MM.1S (cell line): ENCODE measurements around the gene NEK11.

ENCODE experiments used
- DNase-seq: peaks from one replicate; pipeline ENCODE4 v3.0.0-alpha.2; 2015
- H2AFZ ChIP-seq: fragments of 300-600 bp; sonication (generic); 2 replicates; pipeline ENCODE4 v1.6.0; 2016; ENCODE audit warnings: antibody characterized with exemption, low read length
- H3F3A ChIP-seq: fragments of 300-600 bp; sonication (generic); 2 replicates; pipeline ENCODE4 v1.6.1; 2016; ENCODE audit warnings: mild to moderate bottlenecking, antibody characterized with exemption, low read length, moderate library complexity, mixed read lengths; ENCODE audit not compliant: insufficient read depth
- H3K27ac ChIP-seq: fragments of 300-600 bp; sonication (generic); 2 replicates; pipeline ENCODE4 v1.5.1; 2016; ENCODE audit warnings: mild to moderate bottlenecking, low read length
- H3K27me3 ChIP-seq: fragments of 300-600 bp; sonication (generic); replicated peaks from 2 replicates; pipeline ENCODE4 v1.6.0; 2016; ENCODE audit warnings: low read length; ENCODE audit not compliant: insufficient read depth
- H3K36me3 ChIP-seq: fragments of 300-600 bp; sonication (generic); replicated peaks from 2 replicates; pipeline ENCODE4 v1.6.1; 2016; ENCODE audit warnings: mild to moderate bottlenecking, low read length, mixed read lengths; ENCODE audit not compliant: insufficient read depth
- H3K4me1 ChIP-seq: fragments of 300-600 bp; sonication (generic); 2 replicates; pipeline ENCODE4 v1.6.1; 2016; ENCODE audit warnings: low read length, mixed read lengths
- H3K4me2 ChIP-seq: fragments of 300-600 bp; sonication (generic); 2 replicates; pipeline ENCODE4 v1.6.0; 2016; ENCODE audit warnings: low read depth, low read length
- H3K4me3 ChIP-seq: fragments of 300-600 bp; sonication (generic); 2 replicates; pipeline ENCODE4 v1.5.1; 2016; ENCODE audit warnings: low read length, mixed read lengths
- H3K79me2 ChIP-seq: fragments of 300-600 bp; sonication (generic); 2 replicates; pipeline ENCODE4 v1.6.1; 2016; ENCODE audit warnings: mixed run types, low read length, mixed read lengths
- H3K9ac ChIP-seq: fragments of 300-600 bp; sonication (generic); 2 replicates; pipeline ENCODE4 v1.6.1; 2016; ENCODE audit warnings: low read length, mixed read lengths
- H3K9me2 ChIP-seq: fragments of 300-600 bp; sonication (generic); replicated peaks from 2 replicates; pipeline ENCODE4 v1.6.1; 2016; ENCODE audit warnings: mild to moderate bottlenecking, low read length, mixed read lengths; ENCODE audit not compliant: insufficient read depth
- H3K9me3 ChIP-seq: fragments of 300-600 bp; sonication (generic); replicated peaks from 2 replicates; pipeline ENCODE4 v1.6.1; 2016; ENCODE audit warnings: mild to moderate bottlenecking, low read length, mixed read lengths; ENCODE audit not compliant: insufficient read depth
- H4K20me1 ChIP-seq: fragments of 300-600 bp; sonication (generic); 2 replicates; pipeline ENCODE4 v1.6.1; 2016; ENCODE audit warnings: mild to moderate bottlenecking, low read length, moderate library complexity, mixed read lengths; ENCODE audit not compliant: insufficient read depth
- CTCF ChIP-seq: fragments of 300-600 bp; sonication (generic); IDR thresholded peaks from 2 replicates; pipeline ENCODE4 v1.5.1; 2016; ENCODE audit warnings: antibody characterized with exemption, low read length, mixed read lengths
- EZH2 ChIP-seq: fragments of 300-600 bp; sonication (generic); optimal IDR thresholded peaks from 2 replicates; pipeline ENCODE3; 2017; ENCODE audit warnings: low read depth, mild to moderate bottlenecking, antibody characterized with exemption, low read length, mixed read lengths
- EZH2phosphoT487 ChIP-seq: fragments of 300-600 bp; sonication (generic); IDR thresholded peaks from 2 replicates; pipeline ENCODE4 v1.6.1; 2018; ENCODE audit warnings: antibody characterized with exemption, low read length

NEK11 gene

GRCh38 chr3:131223373-131224289 is 197.0 kb downstream of the NEK11 start:
- H2AFZ ChIP-seq, result no peak overlapping the region
- no peaks in the 10 kb centered on the region for H3K36me3 ChIP-seq
- no peak overlapping the region for H3K27ac ChIP-seq
- no peaks in the 10 kb centered on the region for H3K9me2 ChIP-seq
- H3K9me3 ChIP-seq, result no peaks in the 10 kb centered on the region
- H4K20me1 ChIP-seq, result no peaks in the 10 kb centered on the region
- H3F3A ChIP-seq, result no peaks in the 10 kb centered on the region
- DNase-seq, result no peak
- TF ChIP-seq CTCF (no peak), EZH2 (no peak), EZH2phosphoT487 (no peak)
- H3K9ac ChIP-seq, result no peak overlapping the region
- no peaks in the 10 kb centered on the region for H3K79me2 ChIP-seq
- H3K27me3 ChIP-seq, result no peaks in the 10 kb centered on the region
- H3K4me2 ChIP-seq, result no peak overlapping the region
- no peaks in the 10 kb centered on the region for H3K4me1 ChIP-seq
- H3K4me3 ChIP-seq, result no peak overlapping the region

- Histone ChIP-seq H4K20me1 (no peaks in the 10 kb centered on the region), H3F3A (no peaks in the 10 kb centered on the region), H3K4me1 (no peaks in the 10 kb centered on the region), H3K27ac (no peak overlapping the region), H3K9me2 (no peaks in the 10 kb centered on the region), H3K9ac (no peak overlapping the region), H3K4me2 (no peak overlapping the region), H3K9me3 (no peaks in the 10 kb centered on the region), H3K4me3 (no peak overlapping the region), H2AFZ (no peak overlapping the region), H3K36me3 (no peaks in the 10 kb centered on the region), H3K27me3 (no peaks in the 10 kb centered on the region), H3K79me2 (no peaks in the 10 kb centered on the region)
- TF ChIP-seq EZH2 (no peak), EZH2phosphoT487 (no peak), CTCF (no peak)
- DNase-seq, result no peak
Measured at GRCh38 chr3:131224886-131225550, 198.3 kb downstream of the NEK11 start.

GRCh38 chr3:131228522-131228921 is 201.8 kb downstream of the NEK11 start:
- Histone ChIP-seq H4K20me1 (no peaks in the 10 kb centered on the region), H2AFZ (no peak overlapping the region), H3K79me2 (no peaks in the 10 kb centered on the region), H3F3A (no peaks in the 10 kb centered on the region), H3K27me3 (no peaks in the 10 kb centered on the region), H3K27ac (no peak overlapping the region), H3K9me2 (no peaks in the 10 kb centered on the region), H3K36me3 (no peaks in the 10 kb centered on the region), H3K4me1 (no peaks in the 10 kb centered on the region), H3K9ac (no peak overlapping the region), H3K4me3 (no peak overlapping the region), H3K9me3 (no peaks in the 10 kb centered on the region), H3K4me2 (no peak overlapping the region)
- DNase-seq, result no peak
- TF ChIP-seq CTCF (no peak), EZH2phosphoT487 (no peak), EZH2 (no peak)
